Activated CD4-positive, alpha-beta T cell treated with anti-CD3 and anti-CD28 coated beads, Interleukin-2, amount 10 ng/mL, durations not matched to agents 7 days and 5 days (primary cell): ENCODE data around the gene PTPRM. TPM values are rescaled to one million over a fixed set of nuclear protein-coding genes. Genes with fewer than 3 reads are reported as not detected.
"Not testable (repeated sequence)": the region's sequence is repeated elsewhere in the genome, so short reads cannot be mapped to it uniquely, and the experiment has no call there.

Source experiments
- CTCF ChIA-PET: fragments of 350-600 bp; sonication (Branson Sonifier 250); formaldehyde crosslinking; loops from one replicate; lab custom pipeline; 2021; ENCODE audit warnings: antibody characterized with exemption; lab: Charles Lee
- POLR2A ChIA-PET: fragments of 350-600 bp; sonication (Branson Sonifier 250); formaldehyde crosslinking; loops from one replicate; lab custom pipeline; 2021; ENCODE audit warnings: antibody characterized with exemption; lab: Charles Lee
- DNase-seq: peaks from one replicate; pipeline ENCODE4 v3.0.0-alpha.2; 2020
- H3K27ac Mint-ChIP-seq: one replicate; pipeline ENCODE4 v1.8.0; 2021; ENCODE audit warnings: mild to moderate bottlenecking, moderate library complexity, mixed read lengths
- H3K27me3 Mint-ChIP-seq: one replicate; pipeline ENCODE4 v1.8.0; 2021; ENCODE audit warnings: mixed read lengths
- H3K36me3 Mint-ChIP-seq: one replicate; pipeline ENCODE4 v1.8.0; 2021; ENCODE audit warnings: low read depth, mixed read lengths
- H3K4me1 Mint-ChIP-seq: one replicate; pipeline ENCODE4 v1.8.0; 2021; ENCODE audit warnings: mixed read lengths
- H3K4me3 Mint-ChIP-seq: one replicate; pipeline ENCODE4 v1.8.0; 2021; ENCODE audit warnings: mild to moderate bottlenecking, moderate library complexity, mixed read lengths
- H3K9me3 Mint-ChIP-seq: one replicate; pipeline ENCODE4 v1.8.0; 2021; ENCODE audit warnings: mixed read lengths
- total RNA-seq, 2 experiments: library from RNA; stranded (reverse); gene quantifications; one replicate each; pipeline ENCODE4 v1.2.3, GENCODE V29; 2021

Gene PTPRM
- total RNA-seq, 2 experiments from 2014 or later, result 5.1 to 10.5 TPM

DNA sequence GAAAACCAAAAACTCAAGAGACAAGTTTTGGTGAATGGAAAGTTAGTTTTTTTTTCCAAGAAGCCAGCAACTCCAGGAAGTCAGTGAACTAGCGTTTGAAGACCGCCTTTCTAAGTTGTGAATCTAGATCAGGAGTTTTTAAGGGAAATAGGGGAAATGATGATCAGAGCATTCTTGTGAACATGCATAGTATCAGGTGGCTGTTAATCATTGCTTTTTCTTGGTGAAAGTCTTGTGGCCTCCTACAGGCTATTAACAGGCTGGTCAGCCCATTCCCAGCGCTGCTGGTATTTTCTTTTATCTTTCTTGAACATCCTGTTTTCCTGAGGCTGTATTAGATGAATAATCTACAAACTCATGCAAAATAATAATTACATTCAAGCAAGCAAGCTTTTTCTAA is 155.8 kb downstream of the PTPRM start:
- no peaks in the 10 kb centered on the region for H3K36me3 Mint-ChIP-seq
- H3K4me1 Mint-ChIP-seq, result no peaks in the 10 kb centered on the region
- H3K9me3 Mint-ChIP-seq, result no peaks in the 10 kb centered on the region
- POLR2A ChIA-PET, result no interaction called here
- no peak overlapping the region for H3K27ac Mint-ChIP-seq
- H3K4me3 Mint-ChIP-seq, result no peak overlapping the region
- CTCF ChIA-PET, result no interaction called here
- H3K27me3 Mint-ChIP-seq, result no peaks in the 10 kb centered on the region
- no peak for DNase-seq

DNA sequence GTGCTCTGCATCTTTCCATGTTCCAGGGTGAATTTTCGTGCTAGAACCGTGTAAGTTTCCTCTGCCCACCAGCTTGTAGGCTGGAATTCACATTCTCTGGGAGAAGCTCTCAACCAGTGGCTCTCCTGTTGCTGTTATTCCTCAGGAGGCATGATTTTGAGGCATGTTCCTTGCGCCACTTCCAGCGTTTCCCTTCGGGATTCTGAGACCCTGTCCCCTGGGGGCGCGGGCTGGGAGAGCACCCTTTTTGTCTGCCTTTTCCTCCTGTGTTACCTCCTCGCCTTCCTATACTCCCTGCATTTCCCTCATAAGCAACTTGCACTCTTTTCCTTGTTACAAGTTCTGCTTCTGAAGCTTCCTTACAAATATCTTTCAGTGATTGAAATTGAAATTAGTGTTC is 156.4 kb downstream of the PTPRM start:
- ChIA-PET CTCF (no interaction called here), POLR2A (no interaction called here)
- no peak for DNase-seq
- Mint-ChIP-seq H3K4me1 (no peaks in the 10 kb centered on the region), H3K27ac (no peak overlapping the region), H3K4me3 (no peak overlapping the region), H3K27me3 (no peaks in the 10 kb centered on the region), H3K36me3 (no peaks in the 10 kb centered on the region), H3K9me3 (no peaks in the 10 kb centered on the region)

DNA sequence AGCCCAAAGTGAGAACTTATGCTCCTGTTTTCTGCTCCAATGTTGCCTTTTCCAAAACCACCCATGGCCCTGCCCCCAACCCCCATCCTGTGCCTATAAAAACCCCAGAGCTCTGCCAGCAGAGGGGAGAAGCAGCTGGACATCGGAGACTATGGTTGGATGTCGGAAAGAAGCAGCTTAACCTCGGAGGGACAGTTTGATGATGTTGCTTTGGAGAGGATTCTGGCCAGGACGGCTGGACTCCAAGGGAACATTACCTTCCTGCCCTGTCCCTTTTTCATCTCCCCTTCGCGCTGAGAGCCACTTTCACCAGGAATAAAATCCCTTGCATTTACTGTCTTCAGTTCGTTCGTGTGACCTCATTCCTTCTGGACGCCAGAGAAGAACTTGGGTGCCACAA is 158.4 kb downstream of the PTPRM start:
- Mint-ChIP-seq H3K9me3 (no peaks in the 10 kb centered on the region), H3K4me1 (no peaks in the 10 kb centered on the region), H3K27ac (no peak overlapping the region), H3K4me3 (no peak overlapping the region), H3K36me3 (no peaks in the 10 kb centered on the region), H3K27me3 (no peaks in the 10 kb centered on the region)
- no peak for DNase-seq
- POLR2A ChIA-PET, result no interaction called here
- CTCF ChIA-PET, result no interaction called here

DNA sequence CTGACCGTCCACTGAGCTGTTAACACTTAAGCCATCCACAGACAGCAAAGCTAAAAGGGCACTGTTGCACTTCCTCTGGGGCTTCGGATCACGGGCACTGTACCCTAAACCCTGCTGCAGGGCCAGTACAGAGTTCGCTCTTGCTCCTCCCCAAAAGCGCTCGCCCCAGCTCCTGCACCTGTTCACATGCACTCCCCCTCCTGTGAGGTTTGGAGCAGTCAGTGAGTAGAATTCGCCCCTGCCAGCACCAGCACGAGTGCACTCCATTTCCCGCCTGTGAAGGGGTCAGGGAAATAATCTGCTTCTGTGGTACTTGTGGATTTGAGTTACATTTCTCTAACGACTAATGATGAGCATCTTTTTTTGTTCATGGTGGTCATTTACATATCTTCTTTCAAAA is 158.8 kb downstream of the PTPRM start:
- Mint-ChIP-seq H3K36me3 (no peaks in the 10 kb centered on the region), H3K9me3 (no peaks in the 10 kb centered on the region), H3K4me3 (no peak overlapping the region), H3K27ac (no peak overlapping the region), H3K4me1 (no peaks in the 10 kb centered on the region), H3K27me3 (no peaks in the 10 kb centered on the region)
- POLR2A ChIA-PET, result no interaction called here
- DNase-seq, result no peak
- CTCF ChIA-PET, result no interaction called here

DNA sequence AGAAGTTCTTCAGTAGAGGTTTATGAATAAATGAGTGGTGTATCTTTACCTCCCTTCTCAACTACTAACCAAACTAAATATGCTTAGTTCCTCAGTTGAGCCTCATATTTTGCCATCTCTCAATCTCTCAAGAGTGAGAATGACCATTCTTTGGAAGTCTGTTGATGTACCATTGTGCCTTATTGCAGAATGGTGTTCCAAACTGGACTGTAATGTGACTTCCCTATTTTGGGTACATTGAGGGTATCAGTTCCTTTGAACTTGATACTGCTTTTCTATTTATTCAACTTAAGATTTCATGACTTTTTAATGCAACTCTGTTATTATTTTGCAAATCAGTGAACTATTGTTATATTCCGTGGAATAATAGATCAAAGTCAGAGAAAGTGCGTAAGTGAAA is 159.4 kb downstream of the PTPRM start:
- no peak for DNase-seq
- H3K27me3 Mint-ChIP-seq, result no peaks in the 10 kb centered on the region
- H3K27ac Mint-ChIP-seq, result no peak overlapping the region
- CTCF ChIA-PET, result no interaction called here
- H3K9me3 Mint-ChIP-seq, result no peaks in the 10 kb centered on the region
- H3K36me3 Mint-ChIP-seq, result no peaks in the 10 kb centered on the region
- H3K4me3 Mint-ChIP-seq, result no peak overlapping the region
- POLR2A ChIA-PET, result no interaction called here
- H3K4me1 Mint-ChIP-seq, result no peaks in the 10 kb centered on the region

DNA sequence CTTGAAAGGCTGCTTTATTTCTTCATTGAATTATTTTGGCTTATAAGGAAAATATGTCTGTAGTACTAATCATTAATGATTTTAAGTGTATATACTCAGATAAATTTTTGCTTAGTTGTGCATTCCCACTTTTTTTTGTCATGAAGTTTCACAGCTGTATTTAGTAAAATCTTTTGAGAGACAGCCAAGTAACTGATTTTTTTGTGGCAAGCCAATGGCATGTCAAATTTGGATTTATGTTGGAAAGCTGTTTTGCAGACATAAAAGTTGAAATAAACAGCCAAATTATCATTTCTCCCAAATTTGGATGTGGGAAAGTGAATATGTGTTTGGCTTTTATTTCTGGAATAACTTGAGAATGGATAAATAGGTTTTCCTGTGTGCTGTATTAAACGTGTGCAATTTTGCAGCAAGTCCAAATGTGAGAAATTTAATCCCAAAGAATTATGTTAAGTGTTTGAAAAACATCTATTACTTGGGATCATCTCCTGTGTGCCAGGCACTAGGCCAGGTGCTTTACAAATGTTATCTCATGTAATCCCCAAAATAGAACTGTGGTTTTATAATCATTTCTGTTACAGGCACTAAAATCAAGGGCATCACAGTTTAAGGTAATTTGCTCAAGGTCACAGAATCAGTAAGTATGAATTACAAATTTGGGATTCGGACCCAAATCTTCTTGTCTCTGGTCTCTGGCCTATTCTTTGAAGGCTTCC is 160.4 kb downstream of the PTPRM start:
- H3K9me3 Mint-ChIP-seq, result no peaks in the 10 kb centered on the region
- no peak overlapping the region for H3K4me3 Mint-ChIP-seq
- no peaks in the 10 kb centered on the region for H3K4me1 Mint-ChIP-seq
- no peak overlapping the region for H3K27ac Mint-ChIP-seq
- H3K36me3 Mint-ChIP-seq, result no peaks in the 10 kb centered on the region
- H3K27me3 Mint-ChIP-seq, result no peaks in the 10 kb centered on the region
- POLR2A ChIA-PET, result no interaction called here
- CTCF ChIA-PET, result no interaction called here
- DNase-seq, result no peak

DNA sequence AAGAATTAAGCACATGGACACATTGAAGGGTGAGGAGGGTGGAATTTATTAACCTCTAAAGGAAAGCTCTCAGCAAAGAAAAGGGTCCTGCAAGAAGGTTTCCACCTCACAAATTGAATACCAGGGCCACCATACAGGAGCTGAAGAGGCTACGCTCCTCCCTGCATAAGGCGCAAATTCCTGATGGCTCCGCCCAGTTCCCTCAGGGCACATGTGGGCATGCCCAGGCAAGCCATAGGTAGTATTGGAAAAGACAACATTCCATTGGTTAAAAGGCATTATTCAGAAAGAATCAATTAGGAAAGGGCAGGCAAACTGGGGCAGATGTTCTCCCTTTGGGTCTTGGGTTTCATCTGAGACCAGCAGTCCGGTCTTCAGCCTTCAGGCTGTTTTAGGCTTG is 161.2 kb downstream of the PTPRM start:
- ChIA-PET POLR2A (no interaction called here), CTCF (interaction anchor here (0.6 to 0.7 kb wide), 2 partner anchors 146 to 552 kb away, joined by 3 to 4 read pairs; no protein-coding TSS in a partner anchor)
- Mint-ChIP-seq H3K27me3 (no peaks in the 10 kb centered on the region), H3K4me1 (no peaks in the 10 kb centered on the region), H3K27ac (no peak overlapping the region), H3K36me3 (no peaks in the 10 kb centered on the region), H3K9me3 (no peaks in the 10 kb centered on the region), H3K4me3 (no peak overlapping the region)
- no peak for DNase-seq

DNA sequence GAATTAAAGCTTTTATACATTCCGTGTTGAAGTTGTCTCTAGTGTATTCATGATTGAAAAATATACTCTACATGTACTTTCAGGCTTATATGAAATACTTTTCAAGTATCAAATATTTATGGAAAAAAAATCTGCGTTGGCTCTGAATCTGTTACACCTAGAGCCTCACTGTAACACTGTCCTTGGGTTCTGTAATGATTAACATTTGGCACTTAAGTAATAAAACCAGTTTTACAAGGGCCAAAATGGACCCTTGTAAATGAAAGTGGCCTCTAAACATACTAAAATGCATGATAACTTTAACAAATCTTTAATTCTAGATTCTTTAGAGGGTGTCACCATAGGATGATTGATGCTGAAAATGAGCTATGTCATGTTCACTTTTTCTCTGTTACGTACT is 162.8 kb downstream of the PTPRM start:
- Mint-ChIP-seq H3K4me3 (no peak overlapping the region), H3K36me3 (no peaks in the 10 kb centered on the region), H3K4me1 (no peaks in the 10 kb centered on the region), H3K27me3 (no peaks in the 10 kb centered on the region), H3K27ac (no peak overlapping the region), H3K9me3 (peaks cover 3% of the 10 kb centered on the region)
- ChIA-PET CTCF (no interaction called here), POLR2A (no interaction called here)
- no peak for DNase-seq

DNA sequence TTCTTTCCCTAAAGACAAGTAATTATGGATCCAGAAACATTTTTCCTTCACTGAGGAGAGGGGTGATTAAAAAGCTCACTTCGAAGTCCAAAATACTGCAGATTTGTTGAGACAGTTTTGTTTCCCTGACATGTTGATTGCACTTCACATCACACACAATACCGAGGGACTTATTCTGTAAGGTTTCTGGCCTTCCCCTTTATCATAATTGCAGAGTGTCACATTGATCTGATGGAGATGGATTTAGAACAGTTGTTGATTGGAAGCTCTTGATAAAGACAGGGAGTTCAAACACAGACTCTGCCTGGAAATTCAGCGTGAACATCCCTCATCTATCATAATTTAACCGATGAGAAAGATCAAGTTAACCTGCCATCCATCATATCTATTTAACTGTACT is 163.6 kb downstream of the PTPRM start:
- POLR2A ChIA-PET, result no interaction called here
- H3K27ac Mint-ChIP-seq, result no peak overlapping the region
- H3K4me1 Mint-ChIP-seq, result no peaks in the 10 kb centered on the region
- CTCF ChIA-PET, result no interaction called here
- no peak for DNase-seq
- H3K4me3 Mint-ChIP-seq, result no peak overlapping the region
- no peaks in the 10 kb centered on the region for H3K36me3 Mint-ChIP-seq
- peaks cover 3% of the 10 kb centered on the region for H3K9me3 Mint-ChIP-seq
- H3K27me3 Mint-ChIP-seq, result no peaks in the 10 kb centered on the region

DNA sequence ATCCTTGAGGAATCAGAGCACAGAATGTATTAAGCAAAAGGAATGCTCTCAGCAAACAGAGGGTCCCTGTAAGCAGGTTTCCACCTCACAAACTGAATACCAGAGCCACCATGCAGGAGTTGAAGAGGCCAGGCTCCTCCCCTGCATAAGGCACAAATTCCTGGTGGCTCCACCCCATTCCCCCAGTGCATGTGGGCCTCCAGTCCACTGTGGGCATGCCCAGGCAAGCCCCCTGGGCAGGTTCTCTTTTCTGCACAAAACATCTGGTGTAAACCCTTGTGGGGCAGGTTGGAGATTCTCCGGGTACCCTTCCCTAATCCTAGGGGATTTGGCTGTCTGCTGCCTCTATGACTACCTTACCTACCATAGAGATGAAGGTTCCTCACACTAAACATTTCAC is 166.5 kb downstream of the PTPRM start:
- Mint-ChIP-seq H3K36me3 (no peaks in the 10 kb centered on the region), H3K27ac (peak overlapping the region; percentile 9), H3K27me3 (no peaks in the 10 kb centered on the region), H3K4me3 (no peak overlapping the region), H3K9me3 (peaks cover 3% of the 10 kb centered on the region), H3K4me1 (no peaks in the 10 kb centered on the region)
- DNase-seq, result no peak
- ChIA-PET POLR2A (no interaction called here), CTCF (interaction anchor here (1.0 kb wide), 1 partner anchor 25 kb away, joined by 3 read pairs; no protein-coding TSS in a partner anchor)

DNA sequence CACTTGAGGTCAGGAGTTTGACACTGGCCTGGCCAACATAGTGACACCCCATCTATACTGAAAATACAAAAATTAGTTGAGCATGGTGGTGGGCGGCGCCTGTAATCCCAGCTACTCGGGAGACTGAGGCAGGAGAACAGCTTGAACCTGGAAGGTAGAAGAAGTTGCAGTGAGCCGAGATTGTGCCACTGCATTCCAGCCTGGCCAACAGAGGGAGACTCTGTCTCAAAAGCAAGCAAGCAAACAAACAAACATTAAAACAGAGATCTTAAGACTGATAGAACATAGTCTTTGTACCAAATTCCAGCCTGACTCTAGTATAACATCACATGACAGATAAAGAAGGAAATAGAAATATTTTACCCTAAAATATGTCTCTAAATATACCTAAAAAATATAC is 168.1 kb downstream of the PTPRM start:
- no peak for DNase-seq
- Mint-ChIP-seq H3K4me1 (no peaks in the 10 kb centered on the region), H3K27ac (no peak overlapping the region), H3K27me3 (no peaks in the 10 kb centered on the region), H3K9me3 (peaks cover 3% of the 10 kb centered on the region), H3K4me3 (no peak overlapping the region), H3K36me3 (no peaks in the 10 kb centered on the region)
- POLR2A ChIA-PET, result no interaction called here
- CTCF ChIA-PET, result no interaction called here

DNA sequence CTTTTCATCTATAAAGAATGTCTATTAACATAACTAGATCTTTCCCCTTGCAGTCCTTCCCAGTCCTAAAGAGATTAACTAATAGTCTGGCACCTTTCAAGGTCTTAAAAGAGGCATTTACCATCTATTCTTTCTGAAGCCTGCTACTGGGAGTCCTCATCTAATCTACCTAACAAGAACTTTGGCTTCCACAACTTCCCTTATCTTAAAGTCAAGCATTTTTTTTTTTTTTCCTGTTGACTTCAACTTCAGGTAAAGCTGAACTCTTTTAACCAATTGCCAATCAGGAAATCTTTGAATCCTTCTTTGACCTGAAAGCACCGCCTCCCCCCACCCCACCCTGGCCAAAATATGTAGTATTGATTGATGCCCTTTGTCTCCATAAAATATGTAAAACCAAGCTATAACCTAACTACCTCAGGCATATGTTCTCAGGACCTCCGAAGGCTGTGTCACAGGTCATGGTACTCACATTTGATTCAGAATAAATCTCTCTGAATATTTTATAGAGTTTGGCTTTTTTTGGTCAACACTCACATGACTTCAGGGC is 168.6 kb downstream of the PTPRM start:
- H3K36me3 Mint-ChIP-seq, result no peaks in the 10 kb centered on the region
- ChIA-PET CTCF (no interaction called here), POLR2A (no interaction called here)
- H3K27ac Mint-ChIP-seq, result no peak overlapping the region
- peaks cover 3% of the 10 kb centered on the region for H3K9me3 Mint-ChIP-seq
- no peak overlapping the region for H3K4me3 Mint-ChIP-seq
- DNase-seq, result no peak
- H3K4me1 Mint-ChIP-seq, result no peaks in the 10 kb centered on the region
- no peaks in the 10 kb centered on the region for H3K27me3 Mint-ChIP-seq

DNA sequence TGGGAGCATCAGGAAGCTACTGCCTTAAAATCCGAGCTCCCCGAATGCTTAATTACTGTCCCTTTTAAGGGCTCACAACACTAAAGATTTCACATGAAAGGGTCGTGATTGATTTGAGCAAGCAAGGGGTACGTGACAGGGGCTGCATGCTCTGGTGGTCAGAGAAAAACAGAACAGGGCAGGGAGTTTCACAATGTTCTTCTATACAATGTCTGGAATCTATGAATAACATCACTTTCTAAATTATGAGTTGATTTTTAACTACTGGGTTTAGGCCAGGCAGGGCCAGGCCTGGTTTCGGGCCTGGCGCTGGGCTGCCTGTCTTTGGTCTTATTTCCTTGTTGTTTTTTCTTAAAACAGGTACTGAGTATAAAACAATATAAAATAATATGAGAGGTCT is 169.4 kb downstream of the PTPRM start:
- H3K4me3 Mint-ChIP-seq, H3K36me3 Mint-ChIP-seq, DNase-seq, POLR2A ChIA-PET, H3K27me3 Mint-ChIP-seq, H3K4me1 Mint-ChIP-seq, H3K27ac Mint-ChIP-seq, H3K9me3 Mint-ChIP-seq, CTCF ChIA-PET: not testable (repeated sequence)

DNA sequence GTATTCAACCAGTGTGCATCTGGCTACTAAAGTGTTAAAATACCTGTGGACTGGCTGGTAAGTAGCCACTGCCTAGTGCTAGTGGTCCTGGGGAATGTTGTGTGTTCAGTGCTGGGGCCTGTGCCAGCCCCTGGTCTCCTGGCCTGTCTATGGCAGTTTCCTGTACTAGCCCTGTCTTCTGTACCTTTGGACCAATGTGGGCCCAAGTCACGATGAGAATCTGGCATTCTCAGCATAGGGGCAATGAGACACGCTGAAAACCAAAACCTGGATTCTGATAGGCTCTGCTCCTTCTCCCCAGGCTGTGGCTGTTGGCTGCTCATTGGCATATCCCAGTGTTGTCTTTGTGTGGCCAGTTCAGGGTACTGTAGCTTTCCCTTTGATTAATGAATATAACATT is 170.4 kb downstream of the PTPRM start:
- Mint-ChIP-seq H3K4me3 (no peak overlapping the region), H3K27ac (no peak overlapping the region), H3K36me3 (no peaks in the 10 kb centered on the region), H3K4me1 (no peaks in the 10 kb centered on the region), H3K9me3 (peaks cover 3% of the 10 kb centered on the region), H3K27me3 (no peaks in the 10 kb centered on the region)
- DNase-seq, result no peak
- CTCF ChIA-PET, result no interaction called here
- POLR2A ChIA-PET, result no interaction called here
